Gastroesophageal sphincter (tissue), 3 donors: ENCODE data around the gene PLOD1.

Experiments used
- EP300 ChIP-seq: sonication (generic); formaldehyde crosslinking; IDR thresholded peaks from one replicate; pipeline ENCODE4 v1.6.1; 2017; ENCODE audit warnings: antibody characterized with exemption, mild to moderate bottlenecking
- POLR2A ChIP-seq, 2 donors: fragments of 450-650 bp; IDR thresholded peaks; one replicate each; pipeline ENCODE4 v1.6.1; 2017; ENCODE audit warnings: antibody characterized with exemption in 2 of 2, mild to moderate bottlenecking in 2 of 2, moderate library complexity in 1 of 2
- POLR2AphosphoS5 ChIP-seq: sonication (generic); formaldehyde crosslinking; IDR thresholded peaks from one replicate; pipeline ENCODE4 v1.6.1; 2017; ENCODE audit warnings: antibody characterized with exemption
- TF ChIP-seq, protein P1 (sequence below), 4 experiments: fragments of 200-600 bp in 2 of 4; fragments of 450-650 bp in 2 of 4; sonication (generic) in 1 of 4; IDR thresholded peaks; one replicate each; pipeline ENCODE4 v1.5.1; 2017 to 2019; ENCODE audit warnings: antibody characterized with exemption in 4 of 4, mild to moderate bottlenecking in 2 of 4, moderate library complexity in 2 of 4

DNA sequence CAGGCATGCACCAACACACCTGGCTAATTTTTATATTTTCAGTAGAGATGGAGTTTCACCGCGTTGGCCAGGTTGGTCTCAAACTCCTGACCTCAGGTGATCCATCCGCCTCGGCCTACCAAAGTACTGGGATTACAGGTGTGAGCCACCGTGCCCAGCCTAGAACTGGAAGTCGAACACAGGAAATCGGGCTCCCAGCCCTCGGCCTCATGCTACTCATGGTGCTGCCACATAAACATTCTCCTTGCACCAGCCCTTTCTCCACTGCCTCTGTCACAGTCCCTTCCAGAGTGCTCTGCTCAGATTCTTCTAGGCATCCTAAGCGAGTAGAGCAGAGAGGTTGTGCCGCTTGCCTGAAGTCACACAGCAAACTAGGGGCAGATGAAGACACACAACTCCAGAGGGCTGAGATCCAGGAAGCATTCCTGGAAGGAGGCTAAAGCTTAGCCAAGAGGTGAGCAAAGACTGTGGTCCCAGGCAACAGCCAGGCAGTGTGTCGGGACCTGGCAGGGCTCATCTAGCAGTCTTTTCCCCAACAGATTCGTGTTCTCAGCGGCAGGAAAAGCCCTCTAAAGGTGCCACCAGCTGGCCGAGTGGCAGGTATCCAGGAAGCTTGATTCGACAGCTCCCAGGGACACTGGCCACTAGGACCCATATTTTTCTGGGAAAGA, 46.2 kb upstream of the PLOD1 start:
- TF ChIP-seq POLR2AphosphoS5 (no peak), EP300 (no peak), POLR2A (IDR thresholded peaks at IDR 0.05) (no peak)
- TF ChIP-seq, protein P1, sequence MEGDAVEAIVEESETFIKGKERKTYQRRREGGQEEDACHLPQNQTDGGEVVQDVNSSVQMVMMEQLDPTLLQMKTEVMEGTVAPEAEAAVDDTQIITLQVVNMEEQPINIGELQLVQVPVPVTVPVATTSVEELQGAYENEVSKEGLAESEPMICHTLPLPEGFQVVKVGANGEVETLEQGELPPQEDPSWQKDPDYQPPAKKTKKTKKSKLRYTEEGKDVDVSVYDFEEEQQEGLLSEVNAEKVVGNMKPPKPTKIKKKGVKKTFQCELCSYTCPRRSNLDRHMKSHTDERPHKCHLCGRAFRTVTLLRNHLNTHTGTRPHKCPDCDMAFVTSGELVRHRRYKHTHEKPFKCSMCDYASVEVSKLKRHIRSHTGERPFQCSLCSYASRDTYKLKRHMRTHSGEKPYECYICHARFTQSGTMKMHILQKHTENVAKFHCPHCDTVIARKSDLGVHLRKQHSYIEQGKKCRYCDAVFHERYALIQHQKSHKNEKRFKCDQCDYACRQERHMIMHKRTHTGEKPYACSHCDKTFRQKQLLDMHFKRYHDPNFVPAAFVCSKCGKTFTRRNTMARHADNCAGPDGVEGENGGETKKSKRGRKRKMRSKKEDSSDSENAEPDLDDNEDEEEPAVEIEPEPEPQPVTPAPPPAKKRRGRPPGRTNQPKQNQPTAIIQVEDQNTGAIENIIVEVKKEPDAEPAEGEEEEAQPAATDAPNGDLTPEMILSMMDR (IDR thresholded peaks at IDR 0.05): no peak
